ENCODE results near the gene ASAP2.

Gene ASAP2

DNA sequence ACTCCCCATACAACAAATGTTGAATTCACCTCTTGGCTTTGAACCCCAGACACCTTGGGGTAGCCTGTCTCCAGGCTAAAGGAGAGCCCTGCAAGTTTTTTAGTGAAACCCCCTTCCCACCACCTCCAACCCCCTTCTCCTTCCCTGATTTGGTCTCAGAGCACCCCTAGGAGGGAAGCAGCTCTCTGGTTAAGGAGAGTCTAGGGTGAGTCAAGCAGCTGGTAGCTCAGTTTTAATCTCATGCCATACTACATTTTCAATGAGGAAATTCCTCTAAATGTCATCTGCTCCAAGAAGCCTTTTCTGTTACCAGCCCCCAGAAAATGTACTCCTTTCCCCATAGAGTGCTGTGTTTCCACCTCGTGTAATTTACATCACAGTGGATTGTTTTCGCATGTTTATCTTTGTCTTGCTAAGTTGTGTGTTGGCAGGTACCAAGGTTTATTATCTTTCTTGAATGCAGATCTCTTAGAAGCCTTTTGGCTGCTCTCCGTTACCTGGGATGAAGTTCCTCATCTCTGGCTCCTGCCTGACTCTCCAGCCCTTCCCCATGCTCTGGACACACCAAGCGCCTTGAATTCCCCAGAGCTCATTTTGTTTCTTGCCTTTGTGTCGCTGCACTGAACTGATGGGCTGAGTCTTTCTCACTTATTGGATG is 82.2 kb downstream of the ASAP2 start:
- no peak overlapping the region for H3K4me3 ChIP-seq (ENCODE audit: low read depth, low read length)
- TF ChIP-seq, protein P1, sequence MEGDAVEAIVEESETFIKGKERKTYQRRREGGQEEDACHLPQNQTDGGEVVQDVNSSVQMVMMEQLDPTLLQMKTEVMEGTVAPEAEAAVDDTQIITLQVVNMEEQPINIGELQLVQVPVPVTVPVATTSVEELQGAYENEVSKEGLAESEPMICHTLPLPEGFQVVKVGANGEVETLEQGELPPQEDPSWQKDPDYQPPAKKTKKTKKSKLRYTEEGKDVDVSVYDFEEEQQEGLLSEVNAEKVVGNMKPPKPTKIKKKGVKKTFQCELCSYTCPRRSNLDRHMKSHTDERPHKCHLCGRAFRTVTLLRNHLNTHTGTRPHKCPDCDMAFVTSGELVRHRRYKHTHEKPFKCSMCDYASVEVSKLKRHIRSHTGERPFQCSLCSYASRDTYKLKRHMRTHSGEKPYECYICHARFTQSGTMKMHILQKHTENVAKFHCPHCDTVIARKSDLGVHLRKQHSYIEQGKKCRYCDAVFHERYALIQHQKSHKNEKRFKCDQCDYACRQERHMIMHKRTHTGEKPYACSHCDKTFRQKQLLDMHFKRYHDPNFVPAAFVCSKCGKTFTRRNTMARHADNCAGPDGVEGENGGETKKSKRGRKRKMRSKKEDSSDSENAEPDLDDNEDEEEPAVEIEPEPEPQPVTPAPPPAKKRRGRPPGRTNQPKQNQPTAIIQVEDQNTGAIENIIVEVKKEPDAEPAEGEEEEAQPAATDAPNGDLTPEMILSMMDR (IDR thresholded peaks at IDR 0.05; ENCODE audit: low read depth, low read length), result no peak

DNA sequence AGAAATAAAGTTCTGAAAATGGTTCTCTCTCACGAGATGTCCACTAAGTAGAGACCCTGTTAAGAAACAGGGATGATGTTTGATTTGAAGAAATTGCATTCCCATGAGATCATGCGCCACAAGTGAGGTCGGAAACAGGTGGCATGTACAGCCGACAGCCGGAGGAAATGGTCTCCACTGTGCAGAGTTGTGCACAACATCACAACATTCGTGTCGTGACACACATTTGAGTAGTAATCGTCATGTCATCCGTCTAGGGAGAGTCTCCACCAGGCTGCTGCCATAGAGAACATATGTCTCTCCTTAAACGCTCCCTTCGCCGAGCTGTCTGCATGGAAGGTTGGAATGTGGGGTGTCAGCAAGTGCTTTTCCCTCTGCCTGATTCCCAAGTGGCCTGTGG is 84.7 kb downstream of the ASAP2 start:
- TF ChIP-seq, protein P1 (IDR thresholded peaks at IDR 0.05; ENCODE audit: low read depth, low read length), result no peak
- H3K4me3 ChIP-seq (ENCODE audit: low read depth, low read length), result no peak overlapping the region

DNA sequence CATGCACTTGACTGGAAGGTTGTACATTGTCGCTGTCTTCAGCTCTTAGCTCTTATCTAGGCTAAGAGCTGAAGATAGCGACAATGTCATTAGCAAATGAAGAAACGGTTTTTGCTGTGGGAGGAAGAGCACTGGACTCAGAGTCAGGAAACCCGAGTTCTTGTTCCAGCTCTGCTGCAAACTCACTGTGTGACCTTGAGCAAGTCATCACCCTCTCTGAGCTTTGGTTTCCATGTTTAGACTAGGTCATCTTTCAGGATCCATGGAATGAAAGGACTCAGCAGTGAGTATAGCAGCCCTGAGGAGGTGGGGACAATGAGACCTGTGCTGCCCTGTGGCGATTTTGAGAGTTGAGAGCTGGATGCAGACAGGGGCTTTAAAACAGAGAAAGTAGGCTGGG is 85.3 kb downstream of the ASAP2 start:
- TF ChIP-seq, protein P1 (IDR thresholded peaks at IDR 0.05; ENCODE audit: low read depth, low read length), result no peak
- H3K4me3 ChIP-seq (ENCODE audit: low read depth, low read length), result no peak overlapping the region

DNA sequence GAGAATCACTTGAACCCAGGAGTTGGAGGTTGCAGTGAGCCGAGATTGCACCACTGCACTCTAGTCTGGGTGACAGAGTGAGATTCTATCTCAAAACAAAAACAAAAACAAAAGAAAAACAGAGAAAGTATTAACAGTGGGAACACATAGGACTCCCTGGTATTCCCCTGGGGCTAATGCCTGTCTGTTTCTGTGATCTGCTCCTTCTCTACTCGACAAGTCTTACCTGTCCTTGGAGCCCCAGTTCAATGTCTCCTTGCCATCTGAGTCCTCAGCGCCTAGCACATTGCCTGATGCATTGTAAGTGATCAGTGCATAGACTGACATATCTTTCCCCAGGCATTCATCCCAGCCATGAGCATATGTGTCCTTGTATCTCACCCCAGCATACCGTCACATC is 85.8 kb downstream of the ASAP2 start:
- TF ChIP-seq, protein P1 (IDR thresholded peaks at IDR 0.05; ENCODE audit: low read depth, low read length), result no peak
- no peak overlapping the region for H3K4me3 ChIP-seq (ENCODE audit: low read depth, low read length)

DNA sequence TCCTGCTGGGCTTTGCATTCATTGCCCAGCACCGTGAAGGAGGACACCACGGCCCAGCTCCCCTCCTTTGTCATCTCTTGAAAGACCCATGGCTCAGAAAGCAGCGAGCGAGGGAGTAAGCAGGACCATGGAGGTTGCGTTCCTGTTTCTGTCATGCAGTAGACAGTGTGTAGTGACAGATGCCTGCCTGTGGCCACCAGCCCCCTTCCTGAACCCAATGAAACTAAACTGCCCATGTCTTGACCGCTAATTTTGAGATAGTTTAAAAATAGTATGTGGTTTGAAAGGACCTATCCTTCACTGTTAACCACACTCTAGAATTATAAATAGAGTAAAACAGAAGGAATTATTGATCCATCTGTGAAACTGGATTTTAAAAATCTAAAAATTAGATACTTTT is 88.2 kb downstream of the ASAP2 start:
- H3K4me3 ChIP-seq (ENCODE audit: low read depth, low read length), result no peak overlapping the region
- TF ChIP-seq, protein P1 (IDR thresholded peaks at IDR 0.05; ENCODE audit: low read depth, low read length), result no peak

DNA sequence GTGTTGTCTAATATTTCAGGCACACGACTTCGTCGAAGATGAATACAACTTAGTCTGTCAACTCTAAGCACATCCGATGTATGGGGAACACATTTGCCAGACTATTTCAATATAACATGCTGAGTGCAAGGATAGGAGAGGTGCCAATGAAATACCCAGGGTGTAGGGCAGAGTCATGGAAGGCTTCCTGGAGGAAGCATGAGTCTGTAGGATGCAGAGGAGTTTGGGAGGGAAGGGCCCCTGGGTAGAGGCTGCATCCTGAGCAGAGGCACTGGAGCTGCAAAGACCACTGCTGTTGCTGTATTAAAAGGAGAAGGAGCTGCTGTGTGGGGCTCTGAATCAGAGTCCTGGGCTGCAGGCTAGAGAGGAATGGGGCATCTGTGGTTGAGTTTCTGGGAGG is 89.9 kb downstream of the ASAP2 start:
- TF ChIP-seq, protein P1 (IDR thresholded peaks at IDR 0.05; ENCODE audit: low read depth, low read length), result no peak
- H3K4me3 ChIP-seq (ENCODE audit: low read depth, low read length), result no peak overlapping the region

DNA sequence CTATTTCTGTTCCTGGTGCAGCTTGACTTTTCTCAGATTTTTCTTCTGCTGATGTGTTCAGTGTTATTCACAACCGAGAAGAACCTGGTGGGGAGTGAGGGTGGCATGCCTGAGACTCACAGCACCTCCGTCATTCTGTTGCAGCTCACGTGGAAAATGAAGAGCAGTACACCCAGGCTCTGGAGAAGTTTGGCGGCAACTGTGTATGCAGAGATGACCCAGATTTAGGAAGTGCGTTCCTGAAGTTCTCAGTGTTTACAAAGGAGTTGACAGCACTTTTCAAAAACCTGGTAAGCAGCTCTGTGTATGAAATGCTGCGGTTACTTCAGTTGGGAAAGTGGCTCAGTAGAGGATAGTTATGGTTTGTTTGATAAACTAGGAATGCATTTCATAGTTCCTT is 90.5 kb downstream of the ASAP2 start:
- TF ChIP-seq, protein P1 (IDR thresholded peaks at IDR 0.05; ENCODE audit: low read depth, low read length), result no peak
- H3K4me3 ChIP-seq (ENCODE audit: low read depth, low read length), result no peak overlapping the region

Measured in WI38 (cell line).